H1 (cell line): ENCODE data around the gene CHCHD3. TPM values are rescaled to one million over a fixed set of nuclear protein-coding genes. Genes with fewer than 3 reads are reported as not detected.

ENCODE experiments used
- CTCF ChIA-PET: fragments of 300-600 bp; sonication (Branson Sonifier 250); formaldehyde crosslinking; loops from one replicate; lab custom pipeline; 2021; ENCODE audit not compliant: partially characterized antibody; lab: Charles Lee
- POLR2A ChIA-PET: fragments of 300-600 bp; sonication (Branson Sonifier 250); formaldehyde crosslinking; loops from one replicate; lab custom pipeline; 2021; ENCODE audit warnings: inconsistent platforms; ENCODE audit not compliant: partially characterized antibody; lab: Charles Lee
- DNase-seq, 2 experiments: peaks; one replicate each; pipeline versions ENCODE4 v3.0.0 to v3.0.0-alpha.2; 2010 to 2022; ENCODE audit warnings: low spot score in 2 of 2, low read depth in 1 of 2, mixed read lengths in 1 of 2
- FAIRE-seq: peaks from 2 replicates; lab custom pipeline; 2011; peaks lifted over from hg19 to GRCh38; lab: Jason Lieb, UNC
- H2AFZ ChIP-seq: 2 replicates; pipeline ENCODE4 v1.8.1; 2012; ENCODE audit warnings: low read length, inconsistent platforms
- H2AK5ac ChIP-seq: 2 replicates; pipeline ENCODE4 v1.6.1; 2013; ENCODE audit warnings: low read depth, low read length
- H2BK120ac ChIP-seq: replicated peaks from 2 replicates; pipeline ENCODE3; 2013; ENCODE audit warnings: low read depth, low read length, inconsistent platforms
- H2BK12ac ChIP-seq: 2 replicates; pipeline ENCODE4 v1.6.1; 2013; ENCODE audit warnings: low read depth, low read length
- H2BK15ac ChIP-seq: 2 replicates; pipeline ENCODE4 v1.6.1; 2013; ENCODE audit warnings: low read length
- H2BK20ac ChIP-seq: 2 replicates; pipeline ENCODE4 v1.6.1; 2013; ENCODE audit warnings: low read length
- H2BK5ac ChIP-seq: 2 replicates; pipeline ENCODE4 v1.6.1; 2013; ENCODE audit warnings: low read depth, low read length
- H3K14ac ChIP-seq: 2 replicates; pipeline ENCODE4 v1.6.1; 2013; ENCODE audit warnings: inconsistent platforms; ENCODE audit not compliant: insufficient read length
- H3K18ac ChIP-seq: 2 replicates; pipeline ENCODE4 v1.6.1; 2013; ENCODE audit warnings: low read length; ENCODE audit errors: extremely low read depth
- H3K23ac ChIP-seq: 2 replicates; pipeline ENCODE4 v1.6.1; 2013; ENCODE audit warnings: inconsistent platforms; ENCODE audit not compliant: insufficient read length
- H3K23me2 ChIP-seq: 2 replicates; pipeline ENCODE4 v1.6.1; 2013; ENCODE audit warnings: low read depth, low read length
- H3K27ac ChIP-seq: 2 replicates; pipeline ENCODE4 v1.6.1; 2011; ENCODE audit warnings: low read depth, low read length, inconsistent platforms
- H3K27me3 ChIP-seq, 4 experiments: replicated peaks in 1 of 4; 1 replicate in 1 of 4; 2 replicates in 3 of 4; pipeline versions ENCODE4 v1.6.1 to v1.8.1; 2011 to 2013; ENCODE audit warnings: low read length in 3 of 4, mild to moderate bottlenecking in 3 of 4, inconsistent platforms in 2 of 4, mixed read lengths in 2 of 4, moderate library complexity in 1 of 4; ENCODE audit not compliant: control insufficient read depth in 3 of 4, insufficient read depth in 3 of 4; ENCODE audit errors: extremely low read depth in 1 of 4
- H3K36me3 ChIP-seq, 4 experiments: 2 replicates each; pipeline versions ENCODE4 v1.6.1 to v1.8.1; 2011 to 2013; ENCODE audit warnings: mild to moderate bottlenecking in 4 of 4, low read length in 3 of 4, moderate library complexity in 2 of 4, control low read depth in 1 of 4, inconsistent platforms in 1 of 4; ENCODE audit not compliant: insufficient read depth in 4 of 4, control insufficient read depth in 2 of 4
- H3K4ac ChIP-seq: replicated peaks from 2 replicates; pipeline ENCODE3; 2013; ENCODE audit warnings: low read length, low read depth, mixed read lengths, inconsistent platforms; ENCODE audit not compliant: insufficient read length
- H3K4me1 ChIP-seq, 4 experiments: replicated peaks in 1 of 4; 1 replicate in 1 of 4; 2 replicates in 3 of 4; pipeline versions ENCODE4 v1.6.1 to v1.8.1; 2011 to 2013; ENCODE audit warnings: low read length in 3 of 4, inconsistent platforms in 2 of 4, mixed read lengths in 1 of 4; ENCODE audit not compliant: insufficient read depth in 4 of 4, control insufficient read depth in 3 of 4
- H3K4me2 ChIP-seq, 2 experiments: 2 replicates each; pipeline versions ENCODE4 v1.6.1 to v1.8.1; 2011 to 2013; ENCODE audit warnings: low read depth in 2 of 2, low read length in 2 of 2, control low read depth in 1 of 2, inconsistent platforms in 1 of 2, mild to moderate bottlenecking in 1 of 2; ENCODE audit not compliant: insufficient read depth in 1 of 2
- H3K4me3 ChIP-seq, 4 experiments: fragments of 200-600, 300-600 bp in 1 of 4; sonication (generic), shearing (Covaris generic), sonication (Bioruptor Twin) in 1 of 4; 2 replicates each; pipeline versions ENCODE4 v1.5.1 to v1.8.1; 2011 to 2016; ENCODE audit warnings: low read length in 4 of 4, low read depth in 3 of 4, control low read depth in 2 of 4, inconsistent platforms in 2 of 4, mild to moderate bottlenecking in 2 of 4, mixed read lengths in 1 of 4, moderate library complexity in 1 of 4; ENCODE audit not compliant: insufficient read depth in 2 of 4; ENCODE audit errors: extremely low read depth in 1 of 4
- H3K56ac ChIP-seq: replicated peaks from 2 replicates; pipeline ENCODE3; 2013; ENCODE audit warnings: low read depth, mild to moderate bottlenecking, mixed read lengths, low read length, inconsistent platforms; ENCODE audit not compliant: insufficient read length
- H3K79me1 ChIP-seq: 2 replicates; pipeline ENCODE4 v1.6.1; 2013; ENCODE audit warnings: low read depth, low read length, control low read depth
- H3K79me2 ChIP-seq, 2 experiments: 2 replicates each; pipeline versions ENCODE4 v1.6.1 to v1.8.1; 2012 to 2013; ENCODE audit warnings: low read length in 2 of 2, mild to moderate bottlenecking in 2 of 2, inconsistent platforms in 1 of 2; ENCODE audit not compliant: insufficient read depth in 2 of 2, control insufficient read depth in 1 of 2
- H3K9ac ChIP-seq, 4 experiments: replicated peaks in 1 of 4; 1 replicate in 1 of 4; 2 replicates in 3 of 4; pipeline versions ENCODE4 v1.6.1 to v1.8.1; 2011 to 2013; ENCODE audit warnings: low read depth in 3 of 4, low read length in 3 of 4, control low read depth in 2 of 4, mild to moderate bottlenecking in 2 of 4, moderate library complexity in 2 of 4, inconsistent platforms in 1 of 4; ENCODE audit errors: extremely low read depth in 1 of 4
- H3K9me3 ChIP-seq, 2 experiments: 2 replicates each; pipeline versions ENCODE4 v1.6.1 to v1.8.1; 2012 to 2013; ENCODE audit warnings: mild to moderate bottlenecking in 2 of 2, moderate library complexity in 2 of 2, control low read depth in 1 of 2, inconsistent platforms in 1 of 2, low read depth in 1 of 2, low read length in 1 of 2, mixed read lengths in 1 of 2; ENCODE audit not compliant: insufficient read depth in 2 of 2
- H4K20me1 ChIP-seq, 2 experiments: replicated peaks in 1 of 2; 2 replicates each; pipeline versions ENCODE3 to v1.8.1; 2011 to 2013; ENCODE audit warnings: inconsistent platforms in 2 of 2, low read length in 2 of 2, mild to moderate bottlenecking in 1 of 2; ENCODE audit not compliant: insufficient read depth in 2 of 2, control insufficient read depth in 1 of 2
- H4K5ac ChIP-seq: 2 replicates; pipeline ENCODE4 v1.6.1; 2013; ENCODE audit warnings: low read length, low read depth, mixed read lengths, inconsistent platforms; ENCODE audit not compliant: insufficient read length
- H4K8ac ChIP-seq: 2 replicates; pipeline ENCODE4 v1.8.0; 2013; ENCODE audit warnings: mild to moderate bottlenecking, moderate library complexity, low read length, inconsistent platforms; ENCODE audit not compliant: insufficient read depth; ENCODE audit errors: extremely low read depth
- H4K91ac ChIP-seq: replicated peaks from 2 replicates; pipeline ENCODE3; 2013; ENCODE audit warnings: low read length, mixed read lengths, inconsistent platforms; ENCODE audit not compliant: insufficient read length
- CHD2 ChIP-seq: IDR thresholded peaks from 2 replicates; pipeline ENCODE4 v1.6.1; 2012; ENCODE audit warnings: low read length, improper control_type of control experiment
- E2F6 ChIP-seq: IDR thresholded peaks from 2 replicates; pipeline ENCODE4 v1.6.1; 2012; ENCODE audit warnings: inconsistent platforms
- EZH2 ChIP-seq: fragments of 200-600 bp; sonication (generic); IDR thresholded peaks from 2 replicates; pipeline ENCODE4 v1.7.1; 2012; ENCODE audit warnings: low read depth, mild to moderate bottlenecking, moderate library complexity, low read length, inconsistent platforms; ENCODE audit not compliant: severe bottlenecking
- HDAC2 ChIP-seq, 2 experiments: fragments of 300-600 bp in 1 of 2; sonication (generic) in 1 of 2; IDR thresholded peaks; 2 replicates each; pipeline ENCODE4 v1.6.1; 2011 to 2012; ENCODE audit warnings: low read depth in 2 of 2, low read length in 2 of 2, mild to moderate bottlenecking in 2 of 2, moderate library complexity in 2 of 2, borderline replicate concordance in 1 of 2, inconsistent platforms in 1 of 2
- NRF1 ChIP-seq: IDR thresholded peaks from 2 replicates; pipeline ENCODE4 v1.6.1; 2011; ENCODE audit warnings: mild to moderate bottlenecking, low read depth, low read length, improper control_type of control experiment
- SIX5 ChIP-seq: IDR thresholded peaks from 2 replicates; pipeline ENCODE4 v1.6.1; 2011; ENCODE audit warnings: mild to moderate bottlenecking, low read depth, low read length
- SP1 ChIP-seq: IDR thresholded peaks from 2 replicates; pipeline ENCODE4 v1.6.1; 2011; ENCODE audit warnings: low read depth, low read length
- SP2 ChIP-seq: IDR thresholded peaks from 2 replicates; pipeline ENCODE4 v1.6.1; 2012; ENCODE audit warnings: mild to moderate bottlenecking, low read length, inconsistent platforms
- TAF1 ChIP-seq: IDR thresholded peaks from 2 replicates; pipeline ENCODE4 v1.6.1; 2011; ENCODE audit warnings: mild to moderate bottlenecking, low read depth, low read length
- USF2 ChIP-seq: IDR thresholded peaks from 2 replicates; pipeline ENCODE4 v1.6.1; 2011; ENCODE audit warnings: low read length, improper control_type of control experiment
- ZNF274 ChIP-seq: IDR thresholded peaks from 2 replicates; pipeline ENCODE4 v1.7.0; 2012; ENCODE audit warnings: low read length, borderline replicate concordance; ENCODE audit errors: extremely low read depth
- WGBS, 2 experiments: shearing (Covaris generic) in 1 of 2; methylation state at CpG; one replicate each; pipeline versions ENCODE4 v1.1.6 to v1.1.7; 2013 to 2015; ENCODE audit warnings: low lambda C conversion rate in 2 of 2, mixed read lengths in 2 of 2, inconsistent platforms in 1 of 2, low coverage in 1 of 2, missing lambda C conversion rate in 1 of 2; ENCODE audit not compliant: insufficient replicate concordance in 2 of 2, insufficient coverage in 1 of 2, insufficient read length in 1 of 2; ENCODE audit errors: extremely low coverage in 1 of 2, missing lambda C conversion rate in 1 of 2; 5-methylcytosine and 5-hydroxymethylcytosine counted together
- polyA plus RNA-seq, 7 experiments: library from polyadenylated mRNA; depleted of rRNA in 3 of 7; stranded (reverse) in 5 of 7; unstranded in 2 of 7; fragments of >200 nt in 5 of 7; fragments of 200-250 nt in 2 of 7; gene quantifications; 1 replicate in 5 of 7; 2 replicates in 1 of 7; 4 replicates in 1 of 7; pipeline versions ENCODE4 v1.2.1 to v1.2.3, GENCODE V29; 2011 to 2013; ENCODE audit warnings: missing spikeins in 2 of 7, mixed read lengths in 2 of 7
- total RNA-seq: library from RNA; stranded (reverse); fragmentation: NEBNext Ultra II Directional; extraction: Animal tissue kit (Norgen Biotek cat#: 25700); gene quantifications from 2 replicates; pipeline ENCODE4 v1.2.1, GENCODE V29; 2021

CHCHD3 gene
- total and polyA plus RNA-seq, 2 of the 8 experiments (the other 6 are each of a cell fraction or from before 2014, with no cell fraction given): 42.9 to 137 TPM

GRCh38 chr7:132966754-132967469 is 115.0 kb downstream of the CHCHD3 start:
- H3K27me3 ChIP-seq: peaks cover 0 to 1% (median 0%) of the 10 kb centered on the region in 4 experiments; a peak in 1 of 7 replicates
- CTCF ChIA-PET: interaction anchor here (0.6 to 0.7 kb wide), 2 partner anchors 75 to 281 kb away, joined by 3 read pairs; no protein-coding TSS in a partner anchor
- no peak for FAIRE-seq
- TF ChIP-seq USF2 (no peak), TAF1 (no peak), SIX5 (no peak), CHD2 (no peak), SP1 (no peak), SP2 (no peak), NRF1 (no peak), ZNF274 (no peak), HDAC2 (IDR thresholded peaks at IDR 0.05; ENCODE audit: borderline replicate concordance in 1 of 2, low read depth in 2 of 2, low read length in 2 of 2) (no peak), EZH2 (no peak), E2F6 (no peak)

More at GRCh38 chr7:132966754-132967469, 115.0 kb downstream of the CHCHD3 start:
- H3K9ac ChIP-seq: no peak overlapping the region
- H4K5ac ChIP-seq: no peak overlapping the region
- H2BK20ac ChIP-seq: no peak overlapping the region
- H3K79me1 ChIP-seq: no peaks in the 10 kb centered on the region; the same call in 1 of the 2 replicates
- H2BK12ac ChIP-seq: no peak overlapping the region
- H4K8ac ChIP-seq: no peak overlapping the region
- no peak for DNase-seq
- no peak overlapping the region for H3K14ac ChIP-seq
- no peak overlapping the region for H3K4ac ChIP-seq
- H3K79me2 ChIP-seq: peaks cover 4 to 52% of the 10 kb centered on the region in 2 experiments; a peak in 3 of 4 replicates
- POLR2A ChIA-PET: interaction anchor here (1.5 kb wide), 1 partner anchor 10 kb away, joined by 3 read pairs; no protein-coding TSS in a partner anchor
- WGBS, 2 experiments: 91% methylated on average over 5 of the region's 5 CpGs; no CpG with 5 or more reads in 1 of the 2 experiments
- no peak overlapping the region for H3K4me3 ChIP-seq
- H4K91ac ChIP-seq: no peak overlapping the region
- H3K36me3 ChIP-seq: no peaks in the 10 kb centered on the region
- H2BK120ac ChIP-seq: no peak overlapping the region
- H3K27ac ChIP-seq: no peak overlapping the region
- H3K56ac ChIP-seq: no peak overlapping the region
- H4K20me1 ChIP-seq: peaks cover 0 to 2% of the 10 kb centered on the region in 2 experiments
- peaks cover 0 to 6% (median 0%) of the 10 kb centered on the region in 4 experiments; a peak in 1 of 7 replicates for H3K4me1 ChIP-seq
- H2BK15ac ChIP-seq: no peak overlapping the region
- no peak overlapping the region for H2AK5ac ChIP-seq
- H3K23me2 ChIP-seq: no peaks in the 10 kb centered on the region
- no peak overlapping the region for H2AFZ ChIP-seq
- H3K18ac ChIP-seq: no peak overlapping the region
- no peaks in the 10 kb centered on the region for H3K9me3 ChIP-seq
- no peak overlapping the region for H3K23ac ChIP-seq
- H2BK5ac ChIP-seq: no peak overlapping the region
- no peak overlapping the region for H3K4me2 ChIP-seq
